ENCODE data around the gene MAEA.

Gene MAEA

DNA sequence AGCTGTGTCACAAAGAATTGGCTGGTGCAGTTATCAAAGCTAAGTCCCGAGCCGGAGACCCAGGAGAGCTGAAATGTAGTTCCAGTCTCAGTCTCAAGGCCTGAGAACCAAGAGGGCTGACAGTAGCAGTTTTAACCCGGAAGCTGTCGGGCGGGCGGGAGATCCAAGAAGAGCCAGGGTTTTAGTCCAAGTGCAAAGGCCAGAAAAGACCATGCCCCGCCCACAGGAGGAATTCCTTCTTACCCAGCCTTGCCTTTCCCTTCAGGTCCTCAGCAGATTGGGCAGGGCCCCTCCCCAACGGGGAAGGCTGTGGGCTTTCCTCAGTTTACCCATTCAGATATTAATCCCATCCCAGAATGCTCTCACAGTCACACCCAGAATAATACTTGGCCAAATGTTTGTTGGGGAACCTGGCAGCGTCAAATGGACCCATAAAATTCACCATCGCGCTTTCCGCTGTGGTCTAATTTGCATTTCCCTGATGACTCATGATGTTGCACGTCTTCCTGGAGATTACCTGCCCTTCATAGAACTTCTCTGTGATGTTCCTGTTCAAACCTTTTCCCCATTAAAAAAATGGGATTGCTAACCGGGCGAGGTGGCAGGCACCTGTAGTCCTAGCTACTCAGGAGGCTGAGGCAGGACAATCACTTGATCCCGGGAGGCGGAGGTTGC is 16.2 kb downstream of the MAEA start:
- peaks cover 78% of the 10 kb centered on the region for H4K20me1 ChIP-seq (ENCODE audit: insufficient read depth, low read length)
- no peak overlapping the region for H3K4me2 ChIP-seq (ENCODE audit: insufficient read depth, low read length)
- H3K36me3 ChIP-seq (ENCODE audit: insufficient read depth, low read length): peaks cover 37% of the 10 kb centered on the region
- H3K27me3 ChIP-seq (ENCODE audit: insufficient read depth, low read length, poor library complexity): no peaks in the 10 kb centered on the region
- ATAC-seq (ENCODE audit: insufficient read depth, low read depth): no peak
- no peak overlapping the region for H3K27ac ChIP-seq (ENCODE audit: low read length)
- H2AFZ ChIP-seq (ENCODE audit: low read depth, low read length): no peak overlapping the region
- TF ChIP-seq EZH2 (IDR thresholded peaks at IDR 0.05; ENCODE audit: borderline replicate concordance, low read depth, low read length, severe bottlenecking): no peak
- TF ChIP-seq, protein P1, sequence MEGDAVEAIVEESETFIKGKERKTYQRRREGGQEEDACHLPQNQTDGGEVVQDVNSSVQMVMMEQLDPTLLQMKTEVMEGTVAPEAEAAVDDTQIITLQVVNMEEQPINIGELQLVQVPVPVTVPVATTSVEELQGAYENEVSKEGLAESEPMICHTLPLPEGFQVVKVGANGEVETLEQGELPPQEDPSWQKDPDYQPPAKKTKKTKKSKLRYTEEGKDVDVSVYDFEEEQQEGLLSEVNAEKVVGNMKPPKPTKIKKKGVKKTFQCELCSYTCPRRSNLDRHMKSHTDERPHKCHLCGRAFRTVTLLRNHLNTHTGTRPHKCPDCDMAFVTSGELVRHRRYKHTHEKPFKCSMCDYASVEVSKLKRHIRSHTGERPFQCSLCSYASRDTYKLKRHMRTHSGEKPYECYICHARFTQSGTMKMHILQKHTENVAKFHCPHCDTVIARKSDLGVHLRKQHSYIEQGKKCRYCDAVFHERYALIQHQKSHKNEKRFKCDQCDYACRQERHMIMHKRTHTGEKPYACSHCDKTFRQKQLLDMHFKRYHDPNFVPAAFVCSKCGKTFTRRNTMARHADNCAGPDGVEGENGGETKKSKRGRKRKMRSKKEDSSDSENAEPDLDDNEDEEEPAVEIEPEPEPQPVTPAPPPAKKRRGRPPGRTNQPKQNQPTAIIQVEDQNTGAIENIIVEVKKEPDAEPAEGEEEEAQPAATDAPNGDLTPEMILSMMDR (IDR thresholded peaks at IDR 0.05; ENCODE audit: borderline replicate concordance, extremely low read depth, low read length, poor library complexity, severe bottlenecking): no peak
- H3K4me1 ChIP-seq (ENCODE audit: insufficient read depth, low read length): no peaks in the 10 kb centered on the region
- no peaks in the 10 kb centered on the region for H3K9me3 ChIP-seq (ENCODE audit: insufficient read depth, low read length, severe bottlenecking)
- peaks cover 97% of the 10 kb centered on the region for H3K79me2 ChIP-seq (ENCODE audit: insufficient read depth, low read length)
- no peak overlapping the region for H3K4me3 ChIP-seq (ENCODE audit: low read depth in 1 of 2, low read length in 2 of 2)
- no peak overlapping the region for H3K9ac ChIP-seq (ENCODE audit: low read depth, low read length)
- no peak for DNase-seq

DNA sequence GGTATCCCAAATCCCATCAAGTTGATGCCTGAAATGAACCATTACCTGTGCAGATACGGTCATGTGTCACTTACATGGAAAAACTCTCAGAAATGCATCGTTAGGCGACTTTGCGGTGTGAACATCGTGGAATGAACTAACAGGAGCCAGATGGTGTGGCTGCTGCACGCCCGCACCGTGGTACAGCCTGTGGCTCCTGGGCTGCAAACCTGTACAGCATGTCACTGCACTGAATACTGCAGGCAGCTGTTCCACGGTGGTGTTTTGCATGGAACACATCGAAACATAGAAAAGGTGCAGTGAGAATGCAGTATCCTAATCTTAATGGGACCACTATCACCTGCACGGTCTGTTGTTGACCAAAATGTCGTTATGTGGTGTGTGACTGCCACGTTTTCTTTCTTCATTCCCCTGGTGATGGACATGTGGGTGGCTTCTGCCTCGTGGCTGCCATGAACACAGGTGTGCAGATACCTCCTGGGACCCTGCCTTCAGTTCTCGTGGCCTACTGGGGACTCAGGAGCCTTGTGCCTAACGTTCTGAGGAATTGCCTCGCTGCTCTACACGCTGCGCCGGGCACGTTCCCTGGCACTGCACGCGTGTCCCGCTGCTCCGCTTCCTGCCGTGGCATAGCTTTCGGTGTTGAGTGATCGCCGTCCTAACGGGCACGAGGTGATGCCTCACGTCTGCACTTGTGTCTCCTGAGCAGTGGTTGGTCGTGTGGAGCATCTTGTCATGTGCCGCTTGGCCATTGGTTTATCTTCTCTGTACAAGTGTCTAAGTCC is 18.5 kb downstream of the MAEA start:
- H3K4me2 ChIP-seq (ENCODE audit: insufficient read depth, low read length): no peak overlapping the region
- H3K79me2 ChIP-seq (ENCODE audit: insufficient read depth, low read length): peaks cover 98% of the 10 kb centered on the region
- H3K9ac ChIP-seq (ENCODE audit: low read depth, low read length): no peak overlapping the region
- DNase-seq (no peak), ATAC-seq (ENCODE audit: insufficient read depth, low read depth) (no peak)
- no peak overlapping the region for H3K4me3 ChIP-seq (ENCODE audit: low read depth in 1 of 2, low read length in 2 of 2)
- no peaks in the 10 kb centered on the region for H3K4me1 ChIP-seq (ENCODE audit: insufficient read depth, low read length)
- TF ChIP-seq, protein P1 (IDR thresholded peaks at IDR 0.05; ENCODE audit: borderline replicate concordance, extremely low read depth, low read length, poor library complexity, severe bottlenecking): no peak
- no peak for TF ChIP-seq EZH2 (IDR thresholded peaks at IDR 0.05; ENCODE audit: borderline replicate concordance, low read depth, low read length, severe bottlenecking)
- H3K9me3 ChIP-seq (ENCODE audit: insufficient read depth, low read length, severe bottlenecking): no peaks in the 10 kb centered on the region
- no peak overlapping the region for H3K27ac ChIP-seq (ENCODE audit: low read length)
- peaks cover 49% of the 10 kb centered on the region for H3K36me3 ChIP-seq (ENCODE audit: insufficient read depth, low read length)
- no peaks in the 10 kb centered on the region for H3K27me3 ChIP-seq (ENCODE audit: insufficient read depth, low read length, poor library complexity)
- peaks cover 83% of the 10 kb centered on the region for H4K20me1 ChIP-seq (ENCODE audit: insufficient read depth, low read length)
- H2AFZ ChIP-seq (ENCODE audit: low read depth, low read length): no peak overlapping the region

DNA sequence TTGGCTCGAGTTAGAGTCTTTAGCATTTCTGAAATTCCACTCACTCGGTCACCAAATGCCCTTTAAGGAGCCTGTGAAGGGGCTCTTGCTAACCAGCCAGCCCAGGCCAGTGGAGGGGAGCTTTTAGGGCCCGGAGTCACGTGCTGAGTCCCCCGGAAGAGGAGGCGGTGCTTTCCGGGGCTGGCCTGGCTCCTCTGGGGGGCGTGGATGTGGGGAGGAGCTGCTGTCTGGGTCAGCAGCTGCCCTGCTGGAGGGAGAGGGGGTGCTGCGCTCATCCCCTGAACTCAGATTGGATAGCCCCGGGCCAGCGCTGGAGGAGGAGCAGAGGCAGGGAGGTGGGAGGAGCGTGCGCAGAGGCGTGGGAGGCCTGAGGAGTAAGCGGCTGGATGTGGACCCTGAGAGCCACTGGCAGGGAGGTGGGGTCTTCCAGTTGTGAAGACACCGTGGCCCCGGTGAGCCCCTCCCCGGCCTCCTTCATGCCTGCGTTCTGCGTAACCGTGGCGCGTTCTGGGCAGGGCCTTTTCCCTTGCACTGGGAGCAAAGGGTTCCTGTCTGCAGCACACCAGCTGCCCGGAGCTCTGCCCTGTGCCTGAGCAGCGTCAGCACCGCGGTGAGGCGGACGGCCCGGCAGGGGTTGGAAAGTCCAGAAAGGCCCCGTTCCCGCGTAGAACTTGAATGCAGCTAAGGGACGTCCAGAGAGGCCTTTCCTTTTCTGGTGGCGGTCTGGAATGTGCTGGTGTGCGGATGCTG is 19.7 kb downstream of the MAEA start:
- no peak overlapping the region for H3K27ac ChIP-seq (ENCODE audit: low read length)
- peaks cover 78% of the 10 kb centered on the region for H4K20me1 ChIP-seq (ENCODE audit: insufficient read depth, low read length)
- DNase-seq: no peak
- no peaks in the 10 kb centered on the region for H3K27me3 ChIP-seq (ENCODE audit: insufficient read depth, low read length, poor library complexity)
- TF ChIP-seq, protein P1 (IDR thresholded peaks at IDR 0.05; ENCODE audit: borderline replicate concordance, extremely low read depth, low read length, poor library complexity, severe bottlenecking): no peak
- TF ChIP-seq EZH2 (IDR thresholded peaks at IDR 0.05; ENCODE audit: borderline replicate concordance, low read depth, low read length, severe bottlenecking): no peak
- H3K9ac ChIP-seq (ENCODE audit: low read depth, low read length): no peak overlapping the region
- H3K79me2 ChIP-seq (ENCODE audit: insufficient read depth, low read length): peaks cover 89% of the 10 kb centered on the region
- H3K4me3 ChIP-seq (ENCODE audit: low read depth in 1 of 2, low read length in 2 of 2): no peak overlapping the region
- H3K4me1 ChIP-seq (ENCODE audit: insufficient read depth, low read length): no peaks in the 10 kb centered on the region
- ATAC-seq (ENCODE audit: insufficient read depth, low read depth): no peak
- H3K9me3 ChIP-seq (ENCODE audit: insufficient read depth, low read length, severe bottlenecking): no peaks in the 10 kb centered on the region
- no peak overlapping the region for H2AFZ ChIP-seq (ENCODE audit: low read depth, low read length)
- no peak overlapping the region for H3K4me2 ChIP-seq (ENCODE audit: insufficient read depth, low read length)
- H3K36me3 ChIP-seq (ENCODE audit: insufficient read depth, low read length): peaks cover 58% of the 10 kb centered on the region
